ENCODE measurements around the gene BMERB1. TPM values are rescaled to one million over a fixed set of nuclear protein-coding genes. Genes with fewer than 3 reads are reported as not detected.

BMERB1 gene
- total and polyA plus RNA-seq, 2 donors, result 6.0 to 9.1 TPM

DNA sequence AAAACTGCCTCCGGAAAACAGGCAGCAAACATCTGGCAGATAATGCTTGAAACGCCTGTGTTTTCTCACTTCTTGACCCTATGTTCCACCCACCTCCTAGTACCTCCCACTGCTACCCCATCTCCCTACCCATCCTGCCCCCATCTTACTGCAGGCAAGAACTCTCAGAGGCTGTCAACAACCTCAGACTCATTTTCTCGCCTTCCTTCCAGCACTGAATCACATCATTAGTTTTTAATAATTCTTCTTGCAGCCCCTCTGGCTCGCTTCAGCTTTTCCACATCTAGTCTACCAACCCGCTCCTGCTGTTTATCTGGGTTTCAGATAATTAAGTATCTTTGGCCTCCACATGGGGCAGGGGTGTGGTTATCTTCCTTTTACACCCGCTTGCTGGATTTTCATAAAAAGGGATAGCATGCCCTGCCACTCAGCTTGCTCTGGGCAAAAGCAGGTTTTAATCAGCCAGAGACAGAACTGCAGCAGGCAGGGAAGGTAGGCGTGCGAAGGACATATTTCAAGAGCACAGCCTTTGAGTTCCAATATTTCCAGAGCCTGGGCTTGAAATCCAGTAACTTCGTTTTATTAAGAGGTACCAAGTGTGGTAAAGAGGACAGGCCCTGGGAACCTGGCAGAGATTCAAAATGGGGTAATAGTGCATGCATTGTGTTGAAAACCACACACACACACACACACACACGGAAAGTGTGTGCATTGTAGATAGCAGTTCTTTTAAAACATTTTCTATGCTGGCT lies 87.5 kb downstream of the BMERB1 start:
- Histone ChIP-seq H3K27ac (ENCODE audit: low read depth in 1 of 2, low read length in 1 of 2) (no peak overlapping the region), H3K4me1 (ENCODE audit: control insufficient read depth in 2 of 2, insufficient read depth in 2 of 2, low read length in 2 of 2) (peaks cover 0 to 3% of the 10 kb centered on the region in 2 donors), H3K36me3 (ENCODE audit: control insufficient read depth in 2 of 2, insufficient read depth in 2 of 2, low read length in 1 of 2) (no peaks in the 10 kb centered on the region), H3K4me3 (ENCODE audit: low read length in 2 of 2) (no peak overlapping the region), H3K27me3 (ENCODE audit: control insufficient read depth in 2 of 2, insufficient read depth in 1 of 2, low read length in 1 of 2) (no peaks in the 10 kb centered on the region), H3K9me3 (ENCODE audit: control insufficient read depth in 2 of 2, insufficient read depth in 1 of 2, low read length in 1 of 2) (no peaks in the 10 kb centered on the region)
- no peak for DNase-seq (ENCODE audit: low read depth in 6 of 9, low spot score in 9 of 9)
- WGBS, result 95% methylated on average over 10 of the region's 10 CpGs

DNA sequence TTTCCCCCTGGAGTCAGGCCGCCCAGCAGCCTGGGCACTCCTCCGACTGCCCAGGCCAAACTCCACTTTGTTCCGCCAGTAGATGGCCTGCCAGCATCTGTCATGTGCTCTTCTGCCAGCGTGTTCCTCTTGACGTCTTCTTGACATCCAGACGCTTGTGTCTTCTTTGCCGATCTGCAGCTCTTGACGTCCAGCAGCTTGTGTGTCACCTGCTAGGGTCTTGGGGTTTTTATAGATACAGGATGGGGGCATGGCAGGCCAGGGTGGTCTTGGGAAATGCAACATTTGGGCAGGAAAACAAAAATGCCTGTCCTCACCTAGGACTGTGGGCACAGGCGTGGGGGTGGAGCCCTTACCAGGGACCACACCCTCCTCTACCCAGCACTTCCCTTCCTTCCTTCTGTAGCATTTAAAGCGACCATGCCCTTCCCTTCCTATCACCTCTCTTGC lies 88.7 kb downstream of the BMERB1 start:
- H3K27ac ChIP-seq (ENCODE audit: low read depth in 1 of 2, low read length in 1 of 2), result no peak overlapping the region
- no peaks in the 10 kb centered on the region for H3K9me3 ChIP-seq (ENCODE audit: control insufficient read depth in 2 of 2, insufficient read depth in 1 of 2, low read length in 1 of 2)
- no peak for DNase-seq (ENCODE audit: low read depth in 6 of 9, low spot score in 9 of 9)
- peaks cover 0 to 2% of the 10 kb centered on the region in 2 donors for H3K4me1 ChIP-seq (ENCODE audit: control insufficient read depth in 2 of 2, insufficient read depth in 2 of 2, low read length in 2 of 2)
- no peak overlapping the region for H3K4me3 ChIP-seq (ENCODE audit: low read length in 2 of 2)
- H3K27me3 ChIP-seq (ENCODE audit: control insufficient read depth in 2 of 2, insufficient read depth in 1 of 2, low read length in 1 of 2), result no peaks in the 10 kb centered on the region
- H3K36me3 ChIP-seq (ENCODE audit: control insufficient read depth in 2 of 2, insufficient read depth in 2 of 2, low read length in 1 of 2), result no peaks in the 10 kb centered on the region
- WGBS, result 85% methylated on average over 10 of the region's 10 CpGs

DNA sequence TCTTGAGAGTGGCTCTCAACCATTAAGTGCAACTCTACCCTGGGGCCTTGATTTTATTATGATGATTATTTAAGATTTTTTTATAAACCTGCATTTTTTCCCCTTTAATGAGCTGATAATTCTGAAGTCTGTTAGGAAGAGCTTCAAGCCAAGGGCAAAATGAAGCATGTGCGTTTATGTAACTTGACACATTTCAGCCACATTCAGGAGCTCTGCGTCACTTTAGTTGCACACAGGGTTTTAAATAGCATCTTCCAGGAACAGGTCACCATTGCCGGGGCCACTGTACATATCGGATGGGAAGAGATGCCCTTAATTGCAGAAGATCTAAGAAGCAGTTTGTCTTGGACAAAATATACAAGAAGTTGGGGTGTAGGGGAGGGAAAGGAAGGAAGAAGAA lies 89.6 kb downstream of the BMERB1 start:
- no peak overlapping the region for H3K4me3 ChIP-seq (ENCODE audit: low read length in 2 of 2)
- no peaks in the 10 kb centered on the region for H3K36me3 ChIP-seq (ENCODE audit: control insufficient read depth in 2 of 2, insufficient read depth in 2 of 2, low read length in 1 of 2)
- 98% methylated on average over 4 of the region's 4 CpGs for WGBS
- H3K27ac ChIP-seq (ENCODE audit: low read depth in 1 of 2, low read length in 1 of 2), result no peak overlapping the region
- no peaks in the 10 kb centered on the region for H3K27me3 ChIP-seq (ENCODE audit: control insufficient read depth in 2 of 2, insufficient read depth in 1 of 2, low read length in 1 of 2)
- H3K9me3 ChIP-seq (ENCODE audit: control insufficient read depth in 2 of 2, insufficient read depth in 1 of 2, low read length in 1 of 2), result no peaks in the 10 kb centered on the region
- DNase-seq (ENCODE audit: low read depth in 6 of 9, low spot score in 9 of 9), result no peak
- no peaks in the 10 kb centered on the region for H3K4me1 ChIP-seq (ENCODE audit: control insufficient read depth in 2 of 2, insufficient read depth in 2 of 2, low read length in 2 of 2)

DNA sequence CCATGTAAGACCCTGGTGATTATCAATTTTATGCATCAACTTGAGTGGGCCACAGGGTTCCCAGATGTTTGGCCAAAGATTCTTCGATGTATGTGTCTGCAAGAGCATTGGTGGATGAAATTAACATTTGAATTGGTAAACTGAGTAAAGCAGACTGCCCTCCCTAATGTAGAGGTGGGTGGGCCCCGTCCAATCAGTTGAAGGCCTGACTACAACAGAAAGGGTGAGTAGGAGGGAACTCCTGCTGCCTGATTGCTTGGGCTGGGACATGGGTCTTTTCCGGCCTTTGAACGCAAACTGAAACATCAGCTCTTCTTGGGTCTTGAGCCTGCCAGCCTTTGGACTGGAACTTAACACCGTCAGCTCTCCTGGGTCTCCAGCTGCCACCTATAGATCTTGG lies 90.6 kb downstream of the BMERB1 start:
- WGBS, result 98% methylated on average over 5 of the region's 5 CpGs
- H3K36me3 ChIP-seq (ENCODE audit: control insufficient read depth in 2 of 2, insufficient read depth in 2 of 2, low read length in 1 of 2), result no peaks in the 10 kb centered on the region
- H3K27ac ChIP-seq (ENCODE audit: low read depth in 1 of 2, low read length in 1 of 2), result no peak overlapping the region
- H3K27me3 ChIP-seq (ENCODE audit: control insufficient read depth in 2 of 2, insufficient read depth in 1 of 2, low read length in 1 of 2), result no peaks in the 10 kb centered on the region
- H3K4me1 ChIP-seq (ENCODE audit: control insufficient read depth in 2 of 2, insufficient read depth in 2 of 2, low read length in 2 of 2), result no peaks in the 10 kb centered on the region
- no peaks in the 10 kb centered on the region for H3K9me3 ChIP-seq (ENCODE audit: control insufficient read depth in 2 of 2, insufficient read depth in 1 of 2, low read length in 1 of 2)
- no peak for DNase-seq (ENCODE audit: low read depth in 6 of 9, low spot score in 9 of 9)
- H3K4me3 ChIP-seq (ENCODE audit: low read length in 2 of 2), result no peak overlapping the region

DNA sequence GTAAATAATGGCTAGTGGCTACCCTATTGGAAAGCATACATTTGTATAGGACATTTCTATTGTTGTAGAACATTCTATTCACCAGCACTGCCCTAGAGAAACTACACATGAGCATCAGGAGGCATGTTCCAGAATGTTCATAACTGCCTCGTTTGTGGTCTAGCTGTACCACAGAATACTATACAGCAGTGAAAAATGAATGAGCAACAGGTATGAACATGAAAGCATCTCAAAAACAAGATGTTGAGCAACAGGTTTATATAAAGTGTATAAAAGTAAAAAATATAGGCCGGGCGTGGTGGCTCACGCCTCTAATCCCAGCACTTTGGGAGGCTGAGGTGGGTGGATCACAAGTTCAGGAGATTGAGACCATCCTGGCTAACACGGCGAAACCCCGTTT lies 91.7 kb downstream of the BMERB1 start:
- 96% methylated on average over 7 of the region's 7 CpGs for WGBS
- Histone ChIP-seq H3K4me1 (ENCODE audit: control insufficient read depth in 2 of 2, insufficient read depth in 2 of 2, low read length in 2 of 2) (no peaks in the 10 kb centered on the region), H3K36me3 (ENCODE audit: control insufficient read depth in 2 of 2, insufficient read depth in 2 of 2, low read length in 1 of 2) (no peaks in the 10 kb centered on the region), H3K4me3 (ENCODE audit: low read length in 2 of 2) (no peak overlapping the region), H3K27me3 (ENCODE audit: control insufficient read depth in 2 of 2, insufficient read depth in 1 of 2, low read length in 1 of 2) (no peaks in the 10 kb centered on the region), H3K27ac (ENCODE audit: low read depth in 1 of 2, low read length in 1 of 2) (no peak overlapping the region), H3K9me3 (ENCODE audit: control insufficient read depth in 2 of 2, insufficient read depth in 1 of 2, low read length in 1 of 2) (no peaks in the 10 kb centered on the region)
- no peak for DNase-seq (ENCODE audit: low read depth in 6 of 9, low spot score in 9 of 9)

DNA sequence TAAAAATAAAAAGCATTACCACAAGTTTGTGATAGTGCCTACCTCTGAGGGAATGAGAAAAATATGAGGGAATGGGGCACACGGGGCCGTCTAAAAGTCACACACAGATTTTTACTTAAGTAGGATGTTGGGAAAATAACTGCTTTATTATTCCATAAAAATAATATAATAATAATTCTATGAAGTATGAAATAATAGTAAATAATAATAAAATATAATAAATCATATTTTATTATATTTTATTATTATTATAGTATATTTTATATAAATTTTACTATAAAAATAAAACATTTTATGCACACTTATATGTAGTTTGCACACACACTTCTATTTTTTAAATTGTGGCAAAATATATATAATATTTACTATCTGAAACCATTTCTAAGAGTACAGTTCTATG lies 92.3 kb downstream of the BMERB1 start:
- no peak overlapping the region for H3K4me3 ChIP-seq (ENCODE audit: low read length in 2 of 2)
- H3K27ac ChIP-seq (ENCODE audit: low read depth in 1 of 2, low read length in 1 of 2), result no peak overlapping the region
- H3K9me3 ChIP-seq (ENCODE audit: control insufficient read depth in 2 of 2, insufficient read depth in 1 of 2, low read length in 1 of 2), result no peaks in the 10 kb centered on the region
- no peaks in the 10 kb centered on the region for H3K27me3 ChIP-seq (ENCODE audit: control insufficient read depth in 2 of 2, insufficient read depth in 1 of 2, low read length in 1 of 2)
- H3K4me1 ChIP-seq (ENCODE audit: control insufficient read depth in 2 of 2, insufficient read depth in 2 of 2, low read length in 2 of 2), result no peaks in the 10 kb centered on the region
- 97% methylated on average over 2 of the region's 2 CpGs for WGBS
- no peak for DNase-seq (ENCODE audit: low read depth in 6 of 9, low spot score in 9 of 9)
- H3K36me3 ChIP-seq (ENCODE audit: control insufficient read depth in 2 of 2, insufficient read depth in 2 of 2, low read length in 1 of 2), result no peaks in the 10 kb centered on the region

DNA sequence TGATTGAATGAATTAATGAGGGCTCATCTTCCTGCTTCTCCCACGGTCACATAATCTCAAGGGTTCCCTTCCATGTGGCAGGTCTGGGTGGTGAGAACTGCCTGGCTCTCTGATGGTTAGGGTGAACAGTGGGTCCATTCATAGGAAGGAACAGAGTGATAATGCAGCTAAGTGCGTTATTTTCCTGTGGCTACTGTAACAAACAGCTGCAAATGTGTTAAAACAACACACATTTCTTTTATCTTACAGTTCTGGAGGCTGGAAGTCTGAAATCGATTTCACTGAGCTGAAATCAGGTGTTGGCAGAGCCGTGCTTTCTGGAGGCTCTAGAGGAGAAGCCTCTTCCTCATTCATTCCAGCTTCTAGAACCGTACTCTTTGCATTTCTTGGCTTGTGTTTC lies 95.3 kb downstream of the BMERB1 start:
- DNase-seq (ENCODE audit: low read depth in 6 of 9, low spot score in 9 of 9), result no peak
- Histone ChIP-seq H3K4me3 (ENCODE audit: low read length in 2 of 2) (no peak overlapping the region), H3K9me3 (ENCODE audit: control insufficient read depth in 2 of 2, insufficient read depth in 1 of 2, low read length in 1 of 2) (no peaks in the 10 kb centered on the region), H3K27me3 (ENCODE audit: control insufficient read depth in 2 of 2, insufficient read depth in 1 of 2, low read length in 1 of 2) (no peaks in the 10 kb centered on the region), H3K27ac (ENCODE audit: low read depth in 1 of 2, low read length in 1 of 2) (no peak overlapping the region), H3K36me3 (ENCODE audit: control insufficient read depth in 2 of 2, insufficient read depth in 2 of 2, low read length in 1 of 2) (no peaks in the 10 kb centered on the region), H3K4me1 (ENCODE audit: control insufficient read depth in 2 of 2, insufficient read depth in 2 of 2, low read length in 2 of 2) (no peaks in the 10 kb centered on the region)
- WGBS, result 94% methylated on average over 5 of the region's 5 CpGs

DNA sequence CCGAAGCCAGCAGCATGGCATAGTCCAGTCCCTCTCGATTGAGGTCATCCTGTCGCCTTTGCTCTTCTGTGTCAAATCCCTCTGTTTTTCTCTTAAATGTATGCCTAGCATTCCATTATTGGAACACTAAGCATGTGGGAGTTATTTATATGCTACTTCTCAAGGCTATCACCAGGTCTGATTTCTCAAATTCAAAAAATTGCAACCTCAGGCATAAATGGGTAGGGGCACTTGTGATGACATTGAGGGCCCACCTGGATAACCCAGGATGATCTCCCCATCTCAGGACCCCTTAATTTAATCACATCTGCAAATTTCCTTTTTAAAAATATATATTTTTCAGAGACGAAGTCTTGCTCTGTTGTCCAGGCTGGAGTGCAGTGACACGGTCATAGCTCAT lies 95.7 kb downstream of the BMERB1 start:
- no peak overlapping the region for H3K27ac ChIP-seq (ENCODE audit: low read depth in 1 of 2, low read length in 1 of 2)
- no peaks in the 10 kb centered on the region for H3K9me3 ChIP-seq (ENCODE audit: control insufficient read depth in 2 of 2, insufficient read depth in 1 of 2, low read length in 1 of 2)
- H3K36me3 ChIP-seq (ENCODE audit: control insufficient read depth in 2 of 2, insufficient read depth in 2 of 2, low read length in 1 of 2), result no peaks in the 10 kb centered on the region
- H3K27me3 ChIP-seq (ENCODE audit: control insufficient read depth in 2 of 2, insufficient read depth in 1 of 2, low read length in 1 of 2), result no peaks in the 10 kb centered on the region
- no peaks in the 10 kb centered on the region for H3K4me1 ChIP-seq (ENCODE audit: control insufficient read depth in 2 of 2, insufficient read depth in 2 of 2, low read length in 2 of 2)
- H3K4me3 ChIP-seq (ENCODE audit: low read length in 2 of 2), result no peak overlapping the region
- 98% methylated on average over 5 of the region's 5 CpGs for WGBS
- no peak for DNase-seq (ENCODE audit: low read depth in 6 of 9, low spot score in 9 of 9)

DNA sequence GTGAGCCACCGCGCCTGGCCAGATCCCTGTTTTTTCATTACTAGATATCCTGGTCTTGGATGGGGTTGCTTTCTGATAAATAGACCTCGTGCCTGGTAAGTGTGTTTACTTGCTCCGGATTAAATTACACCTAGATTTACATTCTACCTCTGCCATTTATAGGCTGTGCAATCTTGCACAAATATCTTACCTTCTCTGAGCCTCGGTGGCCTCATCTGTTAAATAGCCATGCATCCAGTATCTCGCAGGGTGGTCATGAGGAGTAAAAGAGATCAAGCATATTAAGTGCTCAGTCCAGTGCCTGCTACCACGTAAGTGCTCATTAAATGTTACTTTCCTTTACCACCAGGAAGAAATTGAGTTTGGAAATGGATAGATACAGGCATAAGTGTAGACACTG lies 98.4 kb downstream of the BMERB1 start:
- Histone ChIP-seq H3K4me1 (ENCODE audit: control insufficient read depth in 2 of 2, insufficient read depth in 2 of 2, low read length in 2 of 2) (no peaks in the 10 kb centered on the region), H3K27me3 (ENCODE audit: control insufficient read depth in 2 of 2, insufficient read depth in 1 of 2, low read length in 1 of 2) (no peaks in the 10 kb centered on the region), H3K27ac (ENCODE audit: low read depth in 1 of 2, low read length in 1 of 2) (no peak overlapping the region), H3K36me3 (ENCODE audit: control insufficient read depth in 2 of 2, insufficient read depth in 2 of 2, low read length in 1 of 2) (no peaks in the 10 kb centered on the region), H3K9me3 (ENCODE audit: control insufficient read depth in 2 of 2, insufficient read depth in 1 of 2, low read length in 1 of 2) (no peaks in the 10 kb centered on the region), H3K4me3 (ENCODE audit: low read length in 2 of 2) (no peak overlapping the region)
- WGBS, result 96% methylated on average over 7 of the region's 7 CpGs
- no peak for DNase-seq (ENCODE audit: low read depth in 6 of 9, low spot score in 9 of 9)

Measured in thymus (tissue), 11 donors.